ENCODE results near the gene ANXA6.

The ANXA6 gene

GRCh38 chr5:151126199-151126645, 31.4 kb downstream of the ANXA6 start:
- DNase-seq: peak; percentile 18 to 62 (median 57)

- no peak for DNase-seq
Observed at GRCh38 chr5:151125421-151125820, 32.2 kb downstream of the ANXA6 start.

- peak in 2 of 3 experiments; percentile 30 to 52 for DNase-seq
Observed at GRCh38 chr5:151123897-151124751, 33.5 kb downstream of the ANXA6 start.

GRCh38 chr5:151122828-151123227, 34.8 kb downstream of the ANXA6 start:
- DNase-seq: no peak

GRCh38 chr5:151121665-151122064, 35.9 kb downstream of the ANXA6 start:
- no peak for DNase-seq

- DNase-seq: no peak
Observed at GRCh38 chr5:151121095-151121494, 36.5 kb downstream of the ANXA6 start.

- no peak for DNase-seq
Observed at GRCh38 chr5:151118913-151119575, 38.5 kb downstream of the ANXA6 start.

GRCh38 chr5:151115272-151115905, 42.2 kb downstream of the ANXA6 start:
- DNase-seq: peak; percentile 2 to 48 (median 46)

- DNase-seq: no peak
Observed at GRCh38 chr5:151113651-151114050, 43.9 kb downstream of the ANXA6 start.

- DNase-seq: no peak
Observed at GRCh38 chr5:151110992-151111391, 46.6 kb downstream of the ANXA6 start.

GRCh38 chr5:151110122-151110681, 47.4 kb downstream of the ANXA6 start:
- no peak for DNase-seq

- DNase-seq: no peak
Observed at GRCh38 chr5:151108566-151108965, 49.0 kb downstream of the ANXA6 start.

GRCh38 chr5:151107738-151108520, 49.6 kb downstream of the ANXA6 start:
- no peak for DNase-seq

- DNase-seq: no peak
Observed at GRCh38 chr5:151107084-151107483, 50.5 kb downstream of the ANXA6 start.

GRCh38 chr5:151106509-151106908, 51.1 kb downstream of the ANXA6 start:
- DNase-seq: no peak

GRCh38 chr5:151106043-151106442, 51.5 kb downstream of the ANXA6 start:
- DNase-seq: no peak

GRCh38 chr5:151105561-151105960, 52.0 kb downstream of the ANXA6 start:
- no peak for DNase-seq

- no peak for DNase-seq
Observed at GRCh38 chr5:151104795-151105194, 52.8 kb downstream of the ANXA6 start.

GRCh38 chr5:151101746-151102145, 55.8 kb downstream of the ANXA6 start:
- no peak for DNase-seq

- no peak for DNase-seq
Observed at GRCh38 chr5:151101151-151101550, 56.4 kb downstream of the ANXA6 start.

- DNase-seq: no peak
Observed at GRCh38 chr5:151100681-151101080, 56.9 kb downstream of the ANXA6 start.

- DNase-seq: no peak
Observed at GRCh38 chr5:151098768-151099121, 58.8 kb downstream of the ANXA6 start.
